GM12872 (cell line): ENCODE data around the gene ANKRD31.

Experiments used
- TF ChIP-seq, protein P1 (sequence below): IDR thresholded peaks from 3 replicates; pipeline ENCODE4 v1.5.1; 2011; ENCODE audit warnings: low read depth, mild to moderate bottlenecking, low read length, moderate library complexity; ENCODE audit not compliant: insufficient read depth

Gene ANKRD31

GRCh38 chr5:75116856-75117255 is 119.8 kb downstream of the ANKRD31 start:
- TF ChIP-seq, protein P1, sequence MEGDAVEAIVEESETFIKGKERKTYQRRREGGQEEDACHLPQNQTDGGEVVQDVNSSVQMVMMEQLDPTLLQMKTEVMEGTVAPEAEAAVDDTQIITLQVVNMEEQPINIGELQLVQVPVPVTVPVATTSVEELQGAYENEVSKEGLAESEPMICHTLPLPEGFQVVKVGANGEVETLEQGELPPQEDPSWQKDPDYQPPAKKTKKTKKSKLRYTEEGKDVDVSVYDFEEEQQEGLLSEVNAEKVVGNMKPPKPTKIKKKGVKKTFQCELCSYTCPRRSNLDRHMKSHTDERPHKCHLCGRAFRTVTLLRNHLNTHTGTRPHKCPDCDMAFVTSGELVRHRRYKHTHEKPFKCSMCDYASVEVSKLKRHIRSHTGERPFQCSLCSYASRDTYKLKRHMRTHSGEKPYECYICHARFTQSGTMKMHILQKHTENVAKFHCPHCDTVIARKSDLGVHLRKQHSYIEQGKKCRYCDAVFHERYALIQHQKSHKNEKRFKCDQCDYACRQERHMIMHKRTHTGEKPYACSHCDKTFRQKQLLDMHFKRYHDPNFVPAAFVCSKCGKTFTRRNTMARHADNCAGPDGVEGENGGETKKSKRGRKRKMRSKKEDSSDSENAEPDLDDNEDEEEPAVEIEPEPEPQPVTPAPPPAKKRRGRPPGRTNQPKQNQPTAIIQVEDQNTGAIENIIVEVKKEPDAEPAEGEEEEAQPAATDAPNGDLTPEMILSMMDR = no peak

DNA sequence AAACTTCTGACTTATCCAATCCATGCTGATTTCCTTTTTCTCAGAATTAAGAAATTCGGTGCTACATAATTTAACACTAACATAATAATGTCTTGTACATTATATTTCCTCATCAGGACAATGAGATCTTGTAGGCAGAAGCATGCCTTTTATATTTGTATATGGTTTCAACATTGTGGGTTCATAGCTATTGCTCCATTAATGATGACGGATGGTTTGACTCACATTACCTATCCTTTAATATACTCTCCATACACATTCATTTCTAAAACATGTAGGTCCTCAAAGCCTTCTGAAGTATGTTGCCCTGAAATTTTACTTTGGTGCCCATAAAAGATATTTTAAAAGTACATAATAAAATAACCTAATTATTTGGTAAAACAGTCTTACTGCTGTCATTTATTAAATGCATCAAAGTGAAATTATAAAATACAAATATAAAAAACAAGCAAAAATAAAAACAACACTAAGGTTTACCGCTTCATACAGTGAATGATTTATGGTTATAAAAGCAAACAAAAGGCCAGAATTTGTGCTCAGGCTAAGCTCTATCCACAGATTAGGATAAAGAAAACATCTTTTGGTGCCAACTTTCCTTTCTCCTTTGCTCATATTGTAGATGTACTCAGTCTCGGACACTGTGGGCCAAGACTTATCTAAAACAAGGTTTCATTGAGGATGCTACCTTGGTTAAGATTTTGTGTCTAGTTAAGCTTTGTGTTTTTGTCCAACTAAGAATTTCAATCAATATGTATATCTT is 123.1 kb downstream of the ANKRD31 start:
- TF ChIP-seq, protein P1 = no peak

DNA sequence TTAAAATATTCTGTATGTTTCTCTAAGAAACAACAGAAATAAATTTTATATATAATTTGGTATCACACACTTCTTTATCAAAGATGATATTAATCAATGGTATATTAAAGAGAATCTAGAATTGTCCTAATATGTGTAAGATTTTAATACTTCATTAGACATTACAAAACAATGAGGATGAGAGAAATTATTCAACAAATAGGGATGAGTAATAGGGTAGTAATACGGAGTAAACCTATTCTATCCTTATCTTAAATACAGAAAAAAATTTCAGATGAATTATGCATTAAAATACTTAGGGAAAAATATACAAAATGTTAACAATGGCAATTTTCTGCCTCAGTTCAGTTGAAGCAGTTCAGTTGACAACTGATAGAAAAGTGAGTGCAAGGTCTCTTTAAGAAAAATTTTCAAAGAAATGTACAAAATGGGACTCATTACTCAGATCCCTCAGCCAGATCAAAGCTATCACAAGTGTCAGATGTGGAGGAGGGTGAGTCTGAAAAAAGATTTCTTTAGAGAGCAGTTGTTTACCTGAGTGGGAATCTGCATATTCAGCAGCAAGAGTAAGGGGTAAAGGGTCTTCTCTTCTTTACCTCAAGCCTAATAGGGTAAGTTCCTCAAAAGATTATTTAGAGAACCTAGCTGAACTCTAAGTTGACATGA is 127.6 kb downstream of the ANKRD31 start:
- TF ChIP-seq, protein P1 = no peak

DNA sequence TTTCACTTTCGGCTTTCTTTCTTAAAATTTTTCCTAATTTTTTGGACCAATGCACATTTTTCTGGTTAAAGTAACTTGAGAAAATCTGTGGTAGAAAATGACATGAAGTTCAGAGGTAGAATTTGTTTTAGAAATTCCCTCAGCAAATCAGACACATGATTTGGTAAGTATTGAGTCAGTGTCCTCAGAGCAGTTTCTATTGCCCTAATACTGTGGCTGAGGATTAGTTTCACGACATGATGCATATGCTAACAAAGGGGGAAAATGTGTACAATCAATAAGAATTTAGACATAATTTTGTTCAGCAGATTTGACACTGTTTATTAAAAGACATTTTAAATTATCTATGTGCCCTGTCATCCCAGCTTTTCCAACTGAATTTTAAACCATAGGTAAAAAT is 128.2 kb downstream of the ANKRD31 start:
- TF ChIP-seq, protein P1 = no peak

- TF ChIP-seq, protein P1 = no peak
Observed at GRCh38 chr5:75091597-75091996, 145.1 kb downstream of the ANKRD31 start.

GRCh38 chr5:75089662-75090061 is 147.0 kb downstream of the ANKRD31 start:
- TF ChIP-seq, protein P1 = no peak

DNA sequence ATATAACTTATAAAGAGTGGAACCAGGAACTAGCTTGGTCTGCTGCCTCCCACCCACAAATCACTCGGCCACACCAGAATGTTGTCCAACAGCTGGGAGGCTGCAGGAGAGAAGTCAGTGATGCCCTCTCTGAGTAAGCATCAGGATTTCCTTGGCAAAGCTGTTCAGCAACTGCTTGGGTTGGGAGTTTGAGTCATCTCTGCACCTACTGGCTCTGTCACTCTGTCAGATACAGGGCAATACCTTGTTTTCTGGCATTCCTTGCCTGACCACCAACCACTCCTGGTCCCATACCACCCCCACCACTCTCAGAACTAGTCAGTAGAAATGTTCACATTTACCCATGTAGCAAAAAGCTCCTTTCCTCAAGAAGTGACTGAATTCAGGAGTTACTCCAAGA is 147.5 kb downstream of the ANKRD31 start:
- TF ChIP-seq, protein P1 = no peak
